GM21515 (cell line): ENCODE measurements around the gene MYO3B.
"Not testable (repeated sequence)": the region's sequence is repeated elsewhere in the genome, so short reads cannot be mapped to it uniquely, and the experiment has no call there.

ENCODE experiments used
- ATAC-seq: cut with Tn5 transposase; IDR thresholded peaks from one replicate; pipeline ENCODE4 v1.9.1; 2021; ENCODE audit not compliant: unreplicated experiment

The MYO3B gene

DNA sequence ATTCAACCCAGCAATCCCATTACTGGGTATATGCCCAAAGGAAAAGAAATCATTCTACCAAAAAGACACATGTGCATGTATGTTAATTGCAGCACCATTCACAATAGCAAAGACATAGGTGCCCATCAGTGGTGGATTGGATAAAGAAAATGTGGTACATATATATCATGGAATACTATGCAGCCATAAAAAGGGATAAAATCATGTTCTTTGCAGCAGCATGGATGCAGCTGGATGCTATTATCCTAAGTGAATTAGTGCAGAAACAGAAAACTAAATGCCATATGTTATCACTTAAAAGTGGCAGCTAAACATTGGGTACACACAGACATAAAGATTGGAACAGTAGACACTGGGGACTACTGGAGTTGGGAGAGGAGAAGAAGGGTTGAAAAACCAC lies 82.2 kb downstream of the MYO3B start:
- ATAC-seq, result no peak

DNA sequence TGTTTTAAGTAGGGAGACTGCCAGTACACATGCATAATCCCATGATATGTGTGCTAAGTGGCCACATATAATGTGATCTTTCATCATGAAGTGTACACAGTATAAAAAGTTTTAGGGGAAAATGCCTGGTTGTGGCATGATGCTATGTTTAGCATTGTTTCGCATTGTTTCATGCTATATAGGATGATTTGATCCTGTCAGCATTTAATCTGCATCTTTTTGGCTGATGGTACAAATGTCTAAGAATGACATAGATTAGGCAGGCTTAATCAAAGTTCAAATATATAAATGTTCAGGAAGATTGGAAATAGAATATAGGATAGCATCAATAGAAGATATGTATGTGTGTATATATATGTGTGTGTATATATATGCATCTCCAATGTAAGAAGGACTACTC lies 83.6 kb downstream of the MYO3B start:
- no peak for ATAC-seq

DNA sequence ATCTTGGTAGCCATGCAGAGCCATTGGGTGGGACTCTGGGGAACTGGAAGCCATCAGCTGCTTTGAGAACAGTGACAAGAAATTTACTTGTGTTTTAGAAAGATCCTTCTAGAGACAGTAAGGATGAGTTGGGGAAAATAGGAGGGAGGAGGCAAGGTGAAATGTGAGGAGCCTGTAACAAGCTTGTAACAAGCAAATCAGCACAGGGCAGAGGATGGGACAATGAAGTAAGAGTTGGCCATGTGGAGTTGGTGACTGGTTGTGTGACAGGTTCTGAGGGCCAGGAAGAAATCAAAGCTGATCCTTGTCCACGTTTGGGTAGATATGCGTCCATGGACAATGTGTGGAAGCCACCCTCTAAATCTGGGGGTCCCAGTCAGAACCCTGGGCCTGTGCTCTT lies 84.4 kb downstream of the MYO3B start:
- ATAC-seq, result no peak

DNA sequence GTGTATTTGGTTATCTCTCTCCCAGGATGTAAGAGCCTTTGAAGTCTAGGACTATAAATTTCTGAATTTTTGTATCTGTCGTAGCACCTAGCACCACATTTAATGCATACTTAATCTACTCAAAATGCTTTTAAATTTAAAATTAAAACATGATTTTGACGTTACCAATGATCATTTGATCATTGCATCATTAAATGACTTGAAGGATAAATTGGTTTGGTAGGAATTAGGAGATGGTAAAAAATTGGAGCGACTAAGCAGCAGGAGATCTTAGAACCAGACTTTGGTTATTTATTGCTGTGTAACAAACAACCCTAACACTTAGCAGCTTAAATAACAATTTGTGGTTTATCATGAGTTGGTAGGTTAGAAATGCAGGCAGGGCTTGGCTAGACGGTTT lies 84.9 kb downstream of the MYO3B start:
- ATAC-seq, result no peak

DNA sequence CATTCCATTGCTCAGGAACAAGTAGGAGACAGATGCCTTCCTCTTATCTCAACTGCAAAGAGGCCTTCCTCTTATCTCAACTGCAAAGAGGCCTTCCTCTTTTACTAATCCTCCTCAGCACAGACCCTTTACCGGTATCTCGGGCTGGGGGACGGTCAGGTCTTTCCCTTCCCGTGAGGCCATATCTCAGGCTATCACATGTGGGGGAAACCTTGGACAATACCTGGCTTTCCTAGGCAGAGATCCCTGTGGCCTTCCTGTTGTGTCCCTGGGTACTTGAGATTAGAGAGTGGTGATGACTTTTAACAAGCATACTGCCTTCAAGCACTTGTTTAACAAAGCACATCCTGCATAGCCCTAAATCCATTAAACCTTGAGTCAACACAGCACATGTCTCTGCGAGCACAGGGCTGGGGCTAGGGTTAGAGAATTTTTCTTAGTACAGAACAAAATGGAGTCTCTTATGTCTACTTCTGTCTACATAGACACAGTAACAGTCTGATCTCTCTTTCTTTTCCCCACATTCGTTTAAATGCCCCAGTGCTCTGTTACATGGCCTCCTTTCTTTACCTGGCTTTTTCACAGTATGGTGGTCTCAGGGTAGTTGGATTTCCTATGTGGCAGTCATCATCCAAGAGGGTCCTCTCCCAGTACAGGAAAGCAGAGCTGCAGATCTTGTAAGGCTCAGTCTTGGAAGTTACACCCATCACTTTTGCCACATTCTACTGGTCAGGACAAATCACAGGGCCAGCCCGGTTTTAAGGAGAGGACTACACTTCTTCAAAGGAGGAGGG lies 86.0 kb downstream of the MYO3B start:
- not testable (repeated sequence) for ATAC-seq

DNA sequence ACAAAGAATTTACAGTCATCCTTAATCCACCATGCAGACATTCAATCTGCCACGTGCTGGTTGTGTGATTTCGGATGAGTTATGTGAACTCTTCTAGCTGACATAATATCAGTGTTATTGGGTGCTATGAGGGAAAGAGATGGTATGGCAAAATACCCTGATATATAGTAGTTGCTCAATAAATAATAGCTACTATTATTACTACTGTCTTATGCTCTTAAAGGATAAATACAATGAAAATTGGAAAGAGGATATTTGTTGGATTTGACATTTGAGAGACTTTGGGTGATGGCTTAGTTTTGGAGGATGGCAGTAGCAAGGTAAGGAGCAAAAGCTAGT lies 86.5 kb downstream of the MYO3B start:
- no peak for ATAC-seq

DNA sequence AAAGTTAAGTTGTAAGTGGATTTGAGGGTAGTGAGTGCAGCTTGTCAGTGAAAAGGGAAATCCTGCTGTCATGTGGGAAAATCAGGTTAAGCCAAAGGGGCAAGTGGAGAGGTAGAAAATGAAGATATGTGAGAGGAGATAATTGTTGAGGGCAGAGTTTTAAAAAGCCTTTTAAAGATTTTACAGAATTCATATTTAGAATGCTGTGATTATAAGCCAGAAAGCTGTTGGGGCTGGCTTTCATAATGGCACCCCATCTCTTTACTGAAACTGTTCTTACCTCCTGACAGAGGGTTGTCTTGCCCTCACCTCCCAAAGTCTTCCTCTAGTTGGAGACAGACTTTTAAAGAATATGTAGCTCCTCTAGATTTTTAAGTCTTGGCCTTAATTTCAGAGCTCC lies 86.9 kb downstream of the MYO3B start:
- ATAC-seq, result no peak

DNA sequence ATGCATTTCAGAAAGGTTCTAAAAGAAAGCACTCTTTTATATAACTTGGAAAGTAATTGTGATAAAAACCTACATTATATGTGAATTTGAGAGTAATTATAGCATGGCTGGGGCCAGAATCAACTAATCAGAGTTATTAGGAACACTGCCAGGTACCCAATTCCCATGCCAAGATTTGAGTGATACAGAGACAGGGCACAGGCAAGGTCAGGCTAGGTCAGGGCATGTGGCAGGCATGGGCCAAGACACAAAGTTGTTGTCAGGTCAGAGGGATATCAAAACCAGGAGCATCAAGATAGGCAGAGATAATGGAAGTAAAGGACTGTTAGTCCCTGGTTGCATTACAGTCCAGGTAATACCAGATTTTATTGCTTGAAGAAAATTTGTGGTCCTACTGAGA lies 87.4 kb downstream of the MYO3B start:
- ATAC-seq, result no peak

DNA sequence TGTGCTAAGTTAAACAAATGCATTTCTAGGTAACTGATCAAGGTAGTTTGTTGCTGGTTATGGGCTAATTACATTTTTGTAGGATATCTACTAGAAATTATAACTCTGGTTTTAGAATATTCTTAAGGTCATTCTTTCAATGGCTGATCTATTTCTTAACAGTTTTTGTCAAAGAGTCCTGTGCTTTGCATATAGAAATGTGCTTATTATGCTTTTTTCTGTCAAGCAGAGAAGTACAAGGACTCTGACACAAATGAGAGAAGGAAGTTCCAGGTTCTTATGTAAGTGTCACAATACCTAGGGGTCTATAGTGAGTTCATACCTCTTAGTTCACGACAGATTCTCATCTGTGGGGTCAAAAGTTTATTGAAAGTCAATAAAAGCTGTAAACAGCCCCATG lies 88.4 kb downstream of the MYO3B start:
- no peak for ATAC-seq

DNA sequence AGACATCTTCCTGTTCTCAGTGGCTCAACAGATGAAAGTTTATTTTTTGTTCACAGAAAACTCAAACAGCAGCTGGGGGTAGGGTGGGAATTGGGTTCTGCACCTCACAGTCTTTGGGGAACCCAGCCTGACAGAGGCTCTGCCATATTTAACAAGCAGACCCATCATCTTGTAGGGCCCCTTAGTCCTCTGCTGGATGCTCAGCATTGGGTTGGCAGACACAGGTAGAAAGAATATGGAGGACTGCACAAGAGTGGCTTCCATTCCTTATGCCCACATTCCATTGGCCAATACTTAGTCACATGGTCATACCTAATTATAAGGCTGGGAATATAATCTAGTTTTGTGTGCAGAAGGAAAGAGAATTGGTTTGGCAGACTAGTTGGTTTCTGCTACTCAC lies 89.1 kb downstream of the MYO3B start:
- no peak for ATAC-seq

DNA sequence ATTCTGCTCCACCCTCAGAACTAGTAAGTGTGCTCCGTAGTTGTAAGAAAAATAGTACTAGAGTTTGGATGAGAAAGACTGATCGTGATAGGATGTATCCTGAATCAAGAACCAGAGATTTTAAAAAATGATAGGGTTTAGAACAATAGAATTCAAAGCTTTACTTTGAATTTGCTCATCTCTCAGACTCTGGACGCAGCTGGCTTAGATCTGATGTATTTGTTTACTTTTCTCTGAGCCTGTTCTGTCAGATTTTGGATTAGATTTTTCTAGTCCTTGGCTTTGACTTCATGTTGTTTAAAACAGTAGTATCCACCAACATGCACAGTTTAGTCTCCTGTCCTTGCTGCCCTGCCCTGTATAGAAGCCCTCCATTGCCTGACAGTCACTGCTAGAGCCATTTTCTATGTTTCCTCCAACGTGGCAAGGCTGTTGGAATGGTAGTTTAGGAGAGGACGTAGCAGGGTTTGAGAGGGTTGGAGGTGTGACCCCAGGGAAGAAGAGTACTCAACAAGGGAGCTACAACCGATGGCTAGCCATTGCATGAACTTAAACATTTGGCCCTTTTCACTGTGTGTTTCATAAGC lies 92.4 kb downstream of the MYO3B start:
- ATAC-seq, result no peak

DNA sequence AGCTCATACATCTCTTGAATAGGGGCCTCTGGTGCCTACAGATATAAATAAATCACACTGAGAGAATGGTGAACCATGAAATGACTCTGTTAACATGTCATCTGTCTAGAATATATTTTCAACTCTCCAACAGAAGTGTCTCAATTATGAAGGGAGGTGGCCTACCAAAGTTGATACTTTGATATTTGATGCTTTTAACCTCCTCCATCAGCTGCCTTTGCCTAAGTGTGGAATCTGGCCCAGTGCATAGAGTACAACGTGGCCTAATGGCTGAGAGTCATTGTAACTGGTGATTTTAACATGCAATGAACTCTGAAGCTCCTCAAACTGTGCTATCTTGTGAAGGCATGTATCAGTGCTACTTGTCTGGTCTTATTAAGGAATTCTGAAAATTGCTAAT lies 93.4 kb downstream of the MYO3B start:
- ATAC-seq, result no peak

DNA sequence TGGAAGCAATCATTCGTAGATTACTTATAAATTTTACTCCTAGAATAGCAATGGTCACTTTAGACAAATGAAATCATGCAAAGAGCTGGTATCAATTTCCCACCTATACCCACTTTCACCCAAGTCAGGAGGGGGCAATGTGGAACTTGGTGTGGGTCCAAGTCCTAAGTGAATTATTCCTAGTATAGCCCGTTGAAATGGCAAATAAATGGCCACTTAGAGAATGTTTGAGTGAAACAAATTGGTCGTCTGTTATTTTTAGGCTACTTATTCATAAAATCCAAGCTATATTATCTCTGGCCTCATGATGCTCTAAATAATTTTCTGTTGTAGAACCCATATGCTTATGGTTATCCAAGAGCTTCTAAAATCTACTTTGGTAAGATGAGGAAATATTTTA lies 98.1 kb downstream of the MYO3B start:
- no peak for ATAC-seq

DNA sequence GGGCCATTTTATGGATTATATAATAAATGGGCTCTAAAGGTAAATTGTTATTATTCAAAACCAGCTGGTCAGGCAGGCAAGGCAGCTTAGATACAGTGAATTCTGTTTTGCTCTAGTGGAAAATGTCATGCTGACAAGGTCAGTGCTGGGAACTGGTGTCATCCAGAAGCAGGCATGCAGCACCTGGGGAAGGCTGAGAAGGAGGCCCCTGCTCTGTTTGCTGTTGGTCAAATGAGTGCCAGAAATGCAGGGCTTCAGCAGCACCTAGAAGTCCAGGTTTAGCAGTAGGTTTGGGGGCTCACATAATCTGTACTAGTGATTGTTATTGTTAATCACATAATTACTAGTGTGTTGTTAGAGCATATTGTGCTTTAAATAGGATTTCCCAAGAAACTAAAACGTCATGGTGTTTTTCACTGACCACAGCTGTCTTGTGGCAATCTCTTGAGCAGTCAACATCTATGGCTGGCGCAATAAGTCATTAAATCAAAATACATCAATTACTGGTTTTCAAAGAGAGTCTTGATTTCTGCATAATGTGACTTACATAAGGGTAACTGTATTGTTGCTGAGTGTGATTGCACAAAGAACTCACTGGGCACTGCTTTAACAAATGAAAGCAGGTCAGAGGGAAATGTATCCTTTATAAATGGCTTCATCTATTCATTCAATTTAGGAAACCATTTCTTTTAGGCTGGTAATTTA lies 99.1 kb downstream of the MYO3B start:
- ATAC-seq, result no peak

DNA sequence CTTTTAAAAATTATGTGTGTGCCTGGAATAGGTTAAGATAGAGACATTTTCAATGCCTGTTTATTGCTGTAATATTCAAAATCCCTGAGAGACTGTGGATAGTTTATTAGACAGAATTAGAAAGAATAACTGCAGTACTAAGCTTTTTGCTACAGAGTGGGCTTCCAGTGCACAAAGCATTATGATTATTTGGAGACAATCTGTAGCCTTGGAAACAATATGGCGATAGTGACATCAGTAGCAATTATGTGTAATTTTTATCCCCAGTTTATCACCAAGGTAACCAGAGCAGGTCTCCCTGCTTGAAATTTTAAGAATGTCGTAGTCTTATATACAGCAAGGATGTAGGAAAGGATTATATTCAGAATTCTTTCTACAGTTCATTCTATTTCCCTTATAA lies 100.0 kb downstream of the MYO3B start:
- no peak for ATAC-seq

DNA sequence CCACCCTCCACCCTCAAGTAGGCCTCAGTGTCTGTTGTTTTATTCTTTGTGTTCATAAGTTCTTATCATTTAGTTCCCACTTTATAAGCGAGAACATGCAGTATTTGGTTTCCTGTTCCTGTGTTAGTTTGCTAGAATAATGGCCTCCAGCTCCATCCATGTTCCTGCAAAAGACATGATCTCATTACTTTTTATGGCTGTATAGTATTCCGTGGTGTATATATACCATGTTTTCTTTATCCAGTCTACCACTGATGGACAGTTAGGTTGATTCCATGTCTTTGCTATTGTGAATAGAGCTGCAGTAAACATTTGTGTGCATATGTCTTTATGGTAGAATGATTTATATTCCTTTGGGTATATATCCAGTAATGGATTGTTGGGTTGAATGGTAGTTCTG lies 101.7 kb downstream of the MYO3B start:
- ATAC-seq, result not testable (repeated sequence)

DNA sequence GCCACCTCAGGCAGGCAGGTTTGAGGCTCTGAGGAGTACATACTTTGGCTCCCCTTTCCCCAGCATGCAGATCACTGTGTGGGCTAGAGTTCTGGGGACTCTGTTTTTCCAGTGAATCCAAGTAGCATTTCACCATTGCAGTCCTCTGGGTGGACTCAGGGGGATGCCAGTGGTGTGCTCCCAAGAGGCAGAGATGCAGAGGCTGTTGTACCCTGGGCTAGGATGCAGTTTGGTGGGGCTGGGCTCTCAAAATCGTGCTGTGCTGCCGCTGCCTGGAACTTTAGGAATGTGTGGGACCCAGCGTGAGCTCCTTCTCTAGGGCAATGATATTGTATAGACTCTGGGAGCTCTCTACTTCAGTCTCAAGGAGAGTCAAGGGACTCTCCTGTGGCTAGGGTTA lies 104.9 kb downstream of the MYO3B start:
- no peak for ATAC-seq

DNA sequence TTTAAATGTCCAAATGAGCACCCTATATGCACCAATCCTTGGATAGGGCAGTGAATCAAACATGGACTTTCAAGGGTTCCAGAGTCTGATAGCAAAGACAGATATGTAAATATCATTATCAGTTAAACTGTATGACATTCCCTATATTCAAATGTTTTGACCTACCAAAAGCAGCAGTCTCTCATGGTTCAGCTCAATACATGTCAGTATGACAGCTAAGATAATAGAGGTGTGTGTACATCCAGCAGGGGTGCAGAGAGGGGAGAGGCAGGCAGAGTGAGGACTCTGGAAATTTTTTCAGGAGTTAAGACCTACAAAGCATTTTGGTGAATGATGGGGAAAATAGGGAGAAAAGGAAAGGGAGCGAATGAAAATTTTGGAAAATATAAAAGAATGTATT lies 106.3 kb downstream of the MYO3B start:
- ATAC-seq, result no peak

DNA sequence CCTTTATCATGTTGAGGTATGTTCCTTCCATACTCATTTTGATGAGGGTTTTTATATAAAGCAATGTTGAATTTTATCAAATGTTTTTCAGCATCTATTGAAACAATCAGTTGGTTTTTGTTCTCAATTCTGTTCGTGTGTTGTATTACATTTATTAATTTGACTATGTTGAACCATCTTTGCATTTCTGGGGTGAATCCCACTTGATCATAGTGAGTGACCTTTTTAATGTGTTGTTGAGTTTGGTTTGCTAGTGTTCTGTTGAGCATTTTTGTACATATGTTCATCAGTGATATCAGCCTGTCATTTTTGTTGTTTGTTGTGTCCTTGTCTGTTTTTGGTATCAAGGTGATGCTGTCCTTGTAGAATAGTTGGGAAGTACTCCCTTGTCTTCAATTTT lies 110.9 kb downstream of the MYO3B start:
- no peak for ATAC-seq

DNA sequence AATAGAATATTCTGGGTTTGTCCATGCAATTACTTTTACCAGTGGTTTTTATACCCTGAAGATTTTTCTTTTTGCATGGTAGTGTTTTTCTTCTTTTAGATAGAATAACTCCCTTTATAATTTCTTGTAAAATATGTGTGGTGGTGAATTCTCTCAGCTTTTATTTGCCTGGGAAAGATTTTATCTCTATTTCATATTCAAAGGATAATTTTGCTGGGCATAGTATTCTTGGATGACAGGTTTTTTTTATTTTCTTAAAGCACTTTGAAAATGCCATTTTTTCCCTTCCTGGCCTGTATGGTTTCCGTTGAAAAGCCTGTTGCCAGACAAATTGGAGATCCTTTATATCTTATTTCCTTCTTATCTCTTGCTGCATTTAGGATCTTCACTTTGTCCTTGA lies 113.5 kb downstream of the MYO3B start:
- no peak for ATAC-seq

DNA sequence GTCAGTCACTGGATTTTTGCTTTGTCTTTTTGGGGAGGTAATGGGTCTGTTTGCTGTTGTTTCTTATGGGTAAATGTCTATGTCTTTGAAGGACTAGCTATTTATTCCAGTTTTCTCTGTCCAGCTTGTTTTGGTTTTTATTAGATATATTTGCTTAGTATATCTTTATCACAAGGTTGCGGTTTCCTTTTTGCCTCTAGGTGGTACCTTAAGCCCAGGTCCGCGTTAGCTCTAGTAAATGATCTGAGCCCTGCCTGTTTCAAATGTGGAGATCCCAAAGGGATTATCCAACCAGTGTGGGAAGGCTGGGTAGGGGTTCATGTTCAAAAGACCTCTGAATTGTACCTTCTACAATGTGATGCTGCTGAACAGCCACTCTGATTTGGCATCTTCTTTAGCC lies 114.5 kb downstream of the MYO3B start:
- no peak for ATAC-seq

DNA sequence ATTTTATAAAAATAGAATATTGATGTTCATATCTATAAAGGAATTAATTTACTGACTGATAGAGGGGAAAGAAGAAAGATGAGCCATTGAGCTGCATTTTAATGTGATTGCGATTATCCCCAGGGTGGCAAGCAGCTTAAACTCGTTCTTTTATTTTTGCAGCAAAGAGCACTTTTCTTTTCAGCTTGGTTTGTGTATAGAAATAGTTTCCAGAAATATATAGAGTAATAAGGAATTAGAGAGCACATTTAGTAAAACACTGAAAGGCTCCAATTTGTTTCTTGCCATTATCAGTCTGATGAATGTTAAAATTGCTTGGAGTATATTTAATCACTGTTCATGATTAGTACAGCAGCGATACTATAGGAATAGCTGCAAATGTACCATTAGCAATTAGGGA lies 119.5 kb downstream of the MYO3B start:
- ATAC-seq, result no peak

DNA sequence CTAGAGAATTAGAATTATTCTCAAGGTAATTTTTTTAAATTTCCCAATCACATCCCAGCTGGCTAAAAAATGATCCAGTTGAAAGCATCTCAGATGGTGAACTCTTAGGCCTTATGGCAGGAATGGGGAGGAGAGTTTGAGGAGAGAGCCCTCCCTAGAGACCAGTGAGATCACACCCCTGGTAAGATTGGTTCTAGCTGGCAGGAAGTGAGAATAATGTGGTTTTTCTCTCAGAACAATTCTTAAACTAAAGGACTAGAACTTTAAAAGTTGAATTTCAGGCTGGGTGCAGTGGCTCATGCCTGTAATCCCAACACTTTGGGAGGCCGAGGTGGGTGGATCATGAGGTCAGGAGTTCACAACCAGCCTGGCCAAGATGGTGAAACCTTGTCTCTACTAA lies 120.2 kb downstream of the MYO3B start:
- ATAC-seq, result no peak
